ENCODE data around the gene BMP10. TPM values are rescaled to one million over a fixed set of nuclear protein-coding genes. Genes with fewer than 3 reads are reported as not detected.

BMP10 gene
- total RNA-seq, 2 donors from 2014 or later = not detected

DNA sequence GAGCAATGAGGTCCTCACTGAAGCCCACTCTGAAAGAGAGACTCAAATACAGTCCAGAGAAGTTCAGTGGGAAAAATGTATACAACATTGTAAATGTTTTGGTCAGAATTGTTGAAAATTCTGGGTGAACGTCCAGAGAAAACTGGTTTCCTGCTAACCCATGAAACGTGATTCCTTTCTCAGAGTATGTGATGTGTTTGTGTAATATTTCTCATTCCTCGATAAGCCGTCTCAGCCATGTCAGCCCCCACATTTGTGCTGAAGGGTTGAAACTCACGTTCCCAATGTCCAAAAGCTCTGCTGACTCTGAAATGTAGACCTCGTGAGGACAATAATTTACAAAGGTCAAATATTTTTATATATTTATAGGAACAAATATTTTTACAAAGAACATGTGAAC is 51.6 kb downstream of the BMP10 start:
- Mint-ChIP-seq H3K4me1 (ENCODE audit: low read depth) (peaks cover 12% of the 10 kb centered on the region), H3K4me3 (no peak overlapping the region), H3K36me3 (ENCODE audit: insufficient read depth in 2 of 2) (peaks cover 14 to 47% of the 10 kb centered on the region in 2 donors), H3K27ac (peak overlapping the region; percentile 93), H3K27me3 (ENCODE audit: low read depth) (no peaks in the 10 kb centered on the region), H3K9me3 (no peaks in the 10 kb centered on the region)
- no peak for DNase-seq
- no peak for ATAC-seq (replicated peaks in 1 of 2)

- H3K36me3 Mint-ChIP-seq (ENCODE audit: insufficient read depth in 2 of 2) = peaks cover 14 to 46% of the 10 kb centered on the region in 2 donors
- no peaks in the 10 kb centered on the region for H3K27me3 Mint-ChIP-seq (ENCODE audit: low read depth)
- no peak for DNase-seq
- H3K9me3 Mint-ChIP-seq = no peaks in the 10 kb centered on the region
- no peak for ATAC-seq (replicated peaks in 1 of 2)
- H3K4me1 Mint-ChIP-seq (ENCODE audit: low read depth) = peaks cover 12% of the 10 kb centered on the region
- peak overlapping the region; percentile 92 for H3K27ac Mint-ChIP-seq
- no peak overlapping the region for H3K4me3 Mint-ChIP-seq
Measured at GRCh38 chr2:68817306-68817705, 53.9 kb downstream of the BMP10 start.

Other genes starting within 250 kb of the BMP10 start
- not detected for gene PROKR1, start 227.8 kb downstream of the BMP10 start, total RNA-seq
- gene ARHGAP25, start 136.6 kb downstream of the BMP10 start, total RNA-seq = 10 to 100 TPM; 38.3 to 49.5 TPM
- not detected for gene GKN2, start 81.5 kb upstream of the BMP10 start, total RNA-seq
- gene GKN1, start 103.2 kb upstream of the BMP10 start, total RNA-seq = not detected
- not detected for gene ANTXR1, start 141.8 kb upstream of the BMP10 start, total RNA-seq

Data from activated T-cell treated with anti-CD3 and anti-CD28 coated beads, Interleukin-2, amount 50 U/mL, for 72 hours (primary cell).